HUES48 (cell line): ENCODE results near the gene DOCK3.
A peak's percentile ranks its signal among the peaks of the same experiment; 100 is the strongest.
"Not testable (repeated sequence)": the region's sequence is repeated elsewhere in the genome, so short reads cannot be mapped to it uniquely, and the experiment has no call there.

ENCODE experiments used
- H3K27ac ChIP-seq: one replicate; pipeline ENCODE4 v1.7.0; 2013; ENCODE audit warnings: low read depth, low read length, inconsistent platforms
- H3K27me3 ChIP-seq: 2 replicates; pipeline ENCODE4 v1.6.1; 2013; ENCODE audit warnings: mild to moderate bottlenecking, low read length; ENCODE audit not compliant: control insufficient read depth, insufficient read depth
- H3K36me3 ChIP-seq: 2 replicates; pipeline ENCODE4 v1.6.1; 2013; ENCODE audit warnings: low read length; ENCODE audit not compliant: control insufficient read depth, insufficient read depth
- H3K4me1 ChIP-seq: 2 replicates; pipeline ENCODE4 v1.6.1; 2013; ENCODE audit warnings: mild to moderate bottlenecking, low read length; ENCODE audit not compliant: control insufficient read depth, insufficient read depth
- H3K4me3 ChIP-seq: 2 replicates; pipeline ENCODE4 v1.5.1; 2013; ENCODE audit warnings: mild to moderate bottlenecking, low read depth, low read length
- H3K9ac ChIP-seq: 2 replicates; pipeline ENCODE4 v1.6.1; 2013; ENCODE audit warnings: mild to moderate bottlenecking, low read depth, low read length, moderate library complexity
- H3K9me3 ChIP-seq: 2 replicates; pipeline ENCODE4 v1.6.1; 2013; ENCODE audit warnings: low read length; ENCODE audit not compliant: control insufficient read depth, insufficient read depth

Gene DOCK3

GRCh38 chr3:51297333-51297732 lies 622.6 kb downstream of the DOCK3 start:
- Histone ChIP-seq H3K4me3 (no peak overlapping the region), H3K36me3 (no peaks in the 10 kb centered on the region), H3K4me1 (no peaks in the 10 kb centered on the region), H3K27me3 (no peaks in the 10 kb centered on the region), H3K9me3 (no peaks in the 10 kb centered on the region), H3K9ac (no peak overlapping the region), H3K27ac (no peak overlapping the region)

GRCh38 chr3:51304230-51304629 lies 629.5 kb downstream of the DOCK3 start:
- no peaks in the 10 kb centered on the region for H3K27me3 ChIP-seq
- H3K9ac ChIP-seq, result no peak overlapping the region
- no peaks in the 10 kb centered on the region for H3K36me3 ChIP-seq
- H3K4me1 ChIP-seq, result 0 out of 2 replicates have a peak, but pooled peaks cover 2% of the 10 kb centered on the region
- H3K4me3 ChIP-seq, result no peak overlapping the region
- no peaks in the 10 kb centered on the region for H3K9me3 ChIP-seq
- H3K27ac ChIP-seq, result peak overlapping the region; percentile 28

- no peak overlapping the region for H3K4me3 ChIP-seq
- H3K27me3 ChIP-seq, result no peaks in the 10 kb centered on the region
- H3K9ac ChIP-seq, result no peak overlapping the region
- H3K4me1 ChIP-seq, result 0 out of 2 replicates have a peak, but pooled peaks cover 2% of the 10 kb centered on the region
- no peak overlapping the region for H3K27ac ChIP-seq
- H3K36me3 ChIP-seq, result no peaks in the 10 kb centered on the region; the same call in 1 of the 2 replicates
- no peaks in the 10 kb centered on the region for H3K9me3 ChIP-seq
These were observed 631.4 kb downstream of the DOCK3 start for GRCh38 chr3:51306093-51306492.

- H3K9ac ChIP-seq, result no peak overlapping the region
- H3K27me3 ChIP-seq, result no peaks in the 10 kb centered on the region
- no peak overlapping the region for H3K4me3 ChIP-seq
- 0 out of 2 replicates have a peak, but pooled peaks cover 2% of the 10 kb centered on the region for H3K4me1 ChIP-seq
- no peak overlapping the region for H3K27ac ChIP-seq
- no peaks in the 10 kb centered on the region; the same call in none of the 2 replicates for H3K36me3 ChIP-seq
- H3K9me3 ChIP-seq, result no peaks in the 10 kb centered on the region
These were observed 632.7 kb downstream of the DOCK3 start for GRCh38 chr3:51307458-51307857.

- not testable (repeated sequence) for H3K36me3 ChIP-seq, H3K27me3 ChIP-seq, H3K4me1 ChIP-seq, H3K9me3 ChIP-seq, H3K4me3 ChIP-seq, H3K27ac ChIP-seq, H3K9ac ChIP-seq
These were observed 633.3 kb downstream of the DOCK3 start for GRCh38 chr3:51307945-51308607.

GRCh38 chr3:51311055-51311454 lies 636.3 kb downstream of the DOCK3 start:
- no peak overlapping the region for H3K4me3 ChIP-seq
- no peaks in the 10 kb centered on the region for H3K27me3 ChIP-seq

GRCh38 chr3:51328206-51328605 lies 653.5 kb downstream of the DOCK3 start:
- Histone ChIP-seq H3K9me3 (no peaks in the 10 kb centered on the region), H3K4me1 (no peaks in the 10 kb centered on the region), H3K4me3 (no peak overlapping the region), H3K27ac (no peak overlapping the region), H3K36me3 (no peaks in the 10 kb centered on the region; the same call in 1 of the 2 replicates), H3K9ac (no peak overlapping the region), H3K27me3 (no peaks in the 10 kb centered on the region)

More at GRCh38 chr3:51311055-51311454, 636.3 kb downstream of the DOCK3 start:
- no peaks in the 10 kb centered on the region for H3K4me1 ChIP-seq
- H3K27ac ChIP-seq, result no peak overlapping the region
- H3K9ac ChIP-seq, result no peak overlapping the region
- H3K36me3 ChIP-seq, result peaks cover 1% of the 10 kb centered on the region
- H3K9me3 ChIP-seq, result no peaks in the 10 kb centered on the region

GRCh38 chr3:51330046-51330445 lies 655.3 kb downstream of the DOCK3 start:
- Histone ChIP-seq H3K4me1 (no peaks in the 10 kb centered on the region), H3K4me3 (no peak overlapping the region), H3K36me3 (no peaks in the 10 kb centered on the region; the same call in 1 of the 2 replicates), H3K27ac (no peak overlapping the region), H3K9me3 (no peaks in the 10 kb centered on the region), H3K27me3 (no peaks in the 10 kb centered on the region), H3K9ac (no peak overlapping the region)

GRCh38 chr3:51332156-51332555 lies 657.4 kb downstream of the DOCK3 start:
- Histone ChIP-seq H3K36me3 (no peaks in the 10 kb centered on the region; the same call in 1 of the 2 replicates), H3K27me3 (no peaks in the 10 kb centered on the region), H3K4me1 (no peaks in the 10 kb centered on the region), H3K9me3 (no peaks in the 10 kb centered on the region), H3K4me3 (no peak overlapping the region), H3K27ac (no peak overlapping the region), H3K9ac (no peak overlapping the region)

- no peak overlapping the region for H3K27ac ChIP-seq
- no peaks in the 10 kb centered on the region for H3K9me3 ChIP-seq
- H3K27me3 ChIP-seq, result no peaks in the 10 kb centered on the region
- H3K4me1 ChIP-seq, result no peaks in the 10 kb centered on the region
- no peak overlapping the region for H3K9ac ChIP-seq
- no peaks in the 10 kb centered on the region; the same call in 1 of the 2 replicates for H3K36me3 ChIP-seq
- H3K4me3 ChIP-seq, result no peak overlapping the region
These were observed 658.3 kb downstream of the DOCK3 start for GRCh38 chr3:51333021-51333420.

- no peaks in the 10 kb centered on the region for H3K9me3 ChIP-seq
- peaks cover 9% of the 10 kb centered on the region; the same call in 1 of the 2 replicates for H3K4me1 ChIP-seq
- H3K27me3 ChIP-seq, result no peaks in the 10 kb centered on the region
- no peak overlapping the region for H3K27ac ChIP-seq
- H3K9ac ChIP-seq, result no peak overlapping the region
- H3K4me3 ChIP-seq, result no peak overlapping the region
- peaks cover 13% of the 10 kb centered on the region for H3K36me3 ChIP-seq
These were observed 661.5 kb downstream of the DOCK3 start for GRCh38 chr3:51336261-51336660.
